GM21447 (cell line): ENCODE measurements around the gene ADARB2.

Experiments used
- ATAC-seq: cut with Tn5 transposase; IDR thresholded peaks from one replicate; pipeline ENCODE4 v1.9.1; 2021; ENCODE audit not compliant: unreplicated experiment

ADARB2 gene

DNA sequence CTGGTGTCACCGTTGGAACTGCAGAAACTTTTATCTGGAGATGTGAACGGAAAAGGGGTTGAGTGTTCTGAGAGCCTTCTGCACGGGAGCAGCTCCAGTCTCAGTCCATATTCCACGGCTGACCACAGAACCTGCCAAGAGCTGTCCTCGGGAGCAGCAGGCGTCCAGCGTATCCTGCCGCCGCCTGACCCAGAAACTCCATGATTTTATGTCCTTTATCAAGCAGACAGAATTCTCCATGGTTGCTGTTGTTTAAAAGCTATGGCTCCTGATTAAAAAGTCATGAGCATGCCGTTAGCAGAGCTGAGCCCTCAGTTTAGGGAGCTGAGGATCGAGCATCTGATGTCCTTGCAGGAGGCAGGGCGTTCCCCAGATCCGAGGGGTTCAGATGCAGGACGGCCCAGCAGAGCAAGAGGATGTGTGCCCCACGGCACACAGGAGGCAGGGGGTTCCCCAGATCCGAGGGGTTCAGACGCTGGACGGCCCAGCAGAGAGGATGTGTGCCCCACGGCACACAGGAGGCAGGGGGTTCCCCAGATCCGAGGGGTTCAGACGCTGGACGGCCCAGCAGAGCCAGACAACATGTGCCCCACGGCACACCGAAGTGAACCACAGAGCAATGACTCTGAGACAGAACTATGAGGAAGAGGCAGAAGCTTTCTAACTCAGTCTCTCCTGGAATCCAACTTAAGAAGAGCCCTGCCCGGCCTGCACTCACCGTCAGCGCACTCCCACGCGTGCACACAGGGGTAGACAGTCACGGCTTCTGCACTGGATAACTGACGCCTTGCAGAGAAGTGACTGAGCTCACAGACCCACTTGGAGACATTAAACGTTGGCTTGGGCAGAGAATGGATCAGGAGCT, 584.7 kb downstream of the ADARB2 start:
- ATAC-seq, result no peak

DNA sequence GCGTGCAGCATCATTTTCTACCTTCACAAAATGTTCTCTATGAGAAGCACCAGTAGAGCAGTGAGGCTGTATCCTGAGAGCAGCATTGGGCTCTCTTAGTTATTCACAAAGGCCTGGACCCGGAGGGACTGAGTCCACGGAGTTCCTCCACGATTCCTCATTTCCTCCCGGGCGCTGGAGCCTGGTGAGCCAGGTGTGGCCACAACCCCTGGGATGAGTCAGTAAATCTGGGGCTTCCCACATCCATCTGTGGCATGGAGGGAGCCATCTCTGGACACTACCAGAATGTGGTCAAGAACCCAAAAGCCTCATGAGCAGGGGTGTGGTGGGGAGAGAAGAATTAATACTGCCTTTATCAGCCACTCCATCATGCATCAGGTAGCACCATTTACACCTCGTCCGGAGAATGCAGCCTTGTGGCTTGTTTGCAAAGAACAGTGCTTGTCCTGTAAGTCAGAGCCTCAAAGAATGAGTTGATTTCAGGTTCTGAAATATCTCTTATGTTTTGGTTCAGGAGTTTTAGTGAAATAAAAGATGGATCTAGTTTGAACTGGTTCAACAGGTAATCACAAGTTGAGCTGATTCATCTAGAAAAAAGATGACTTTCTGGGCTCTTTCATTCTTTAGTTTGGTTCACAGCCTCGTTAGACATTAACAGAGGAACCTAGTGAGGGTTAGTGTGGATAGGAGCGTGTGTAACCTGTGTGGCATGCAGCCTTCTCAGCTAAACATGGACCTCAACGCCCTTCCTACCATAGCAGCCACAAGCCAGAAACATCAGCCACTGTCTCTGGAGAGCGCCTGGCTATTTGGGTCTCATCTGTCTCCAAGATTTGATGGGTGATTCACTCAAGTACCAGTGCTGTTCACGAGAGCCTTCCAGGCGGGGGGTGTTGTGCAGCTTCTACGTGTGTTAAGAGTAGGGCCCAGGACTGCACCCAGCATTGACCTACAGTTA, 586.0 kb downstream of the ADARB2 start:
- no peak for ATAC-seq

DNA sequence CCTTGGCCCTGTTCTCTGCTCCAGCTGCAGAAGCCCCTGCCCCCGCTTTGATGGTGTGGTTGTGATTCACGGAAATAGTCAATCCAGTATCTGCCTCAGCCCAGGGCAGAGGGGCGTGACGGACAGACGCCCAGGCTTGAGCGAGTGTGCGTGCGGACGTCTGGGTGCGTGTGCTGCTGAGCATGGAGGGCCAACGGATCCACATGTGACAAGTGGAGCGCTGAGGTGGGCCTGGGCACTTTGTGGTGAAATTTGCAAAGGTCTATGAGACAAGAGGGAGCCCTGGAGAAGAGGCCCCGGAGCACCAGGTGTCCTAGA, 586.7 kb downstream of the ADARB2 start:
- ATAC-seq, result no peak

DNA sequence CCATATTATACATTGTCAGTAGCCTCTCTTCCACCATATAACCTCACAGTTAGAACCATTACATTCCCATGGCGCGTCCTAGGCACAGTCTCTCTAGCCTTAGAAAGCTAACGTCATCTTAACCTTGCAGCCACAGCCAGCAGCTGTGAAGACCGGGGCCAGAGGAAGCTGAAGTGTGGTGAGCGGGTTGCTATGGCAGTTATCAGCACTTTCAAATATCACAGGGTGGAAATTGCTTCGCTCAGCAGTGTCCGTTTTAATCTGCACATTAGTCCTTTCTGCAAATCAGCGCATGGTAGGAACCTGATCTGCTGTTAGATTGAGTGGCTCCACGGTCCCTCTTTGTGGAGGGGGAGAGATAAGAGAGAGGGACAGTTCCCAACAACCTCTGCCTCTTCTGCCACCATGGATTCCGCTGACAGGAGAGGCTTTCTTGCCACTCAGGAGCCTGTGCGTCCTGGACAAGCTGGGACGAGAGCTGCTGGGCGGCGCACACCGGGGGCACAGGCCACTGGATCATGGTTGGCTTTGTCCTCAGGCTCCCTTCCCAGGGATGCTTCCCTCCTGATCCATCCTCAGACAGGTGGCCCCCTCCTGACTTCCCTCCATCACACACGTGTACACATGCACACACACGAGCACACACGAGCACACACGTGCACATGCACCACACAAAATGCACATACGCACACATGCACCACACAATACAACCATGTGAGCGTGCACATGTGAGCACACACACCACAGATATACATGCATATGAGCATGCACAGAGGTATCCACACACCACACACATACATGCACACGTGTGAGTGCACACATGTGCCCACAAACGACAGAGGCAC, 587.3 kb downstream of the ADARB2 start:
- no peak for ATAC-seq

DNA sequence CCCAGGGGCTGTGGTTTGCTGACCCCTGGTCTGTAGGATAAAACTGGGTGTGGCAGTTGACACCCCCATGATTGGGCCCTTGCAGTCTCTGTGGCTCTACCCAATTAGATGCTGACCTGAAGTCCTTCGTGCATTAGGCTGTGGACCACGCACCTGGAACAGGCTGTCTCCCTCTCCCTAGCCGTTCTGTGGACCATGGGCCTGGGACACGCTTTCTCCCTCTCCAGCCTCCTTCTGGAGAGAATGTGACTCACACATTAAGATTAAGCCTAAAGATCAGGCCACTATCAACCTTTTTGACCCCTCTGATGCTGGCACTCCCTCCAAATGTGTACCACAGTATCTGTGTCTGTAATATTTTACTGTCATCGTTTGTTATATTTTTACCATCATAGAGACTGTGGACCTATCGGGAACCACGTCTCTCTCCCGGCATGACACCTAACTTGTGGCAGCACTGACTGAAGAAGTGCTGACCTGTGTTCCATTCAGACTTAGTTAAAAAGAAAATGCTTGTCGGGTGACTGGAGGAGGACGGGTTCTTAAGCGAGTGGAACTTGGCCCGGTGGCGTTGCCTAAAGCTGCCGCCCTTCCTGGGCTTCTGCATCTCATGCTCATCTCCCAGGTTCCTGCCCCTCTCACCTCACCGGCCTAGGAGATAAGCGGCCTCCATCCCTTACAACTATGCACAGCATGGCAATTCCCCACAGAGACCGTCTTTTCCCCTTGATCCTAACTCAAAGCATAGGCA, 588.3 kb downstream of the ADARB2 start:
- ATAC-seq, result no peak

DNA sequence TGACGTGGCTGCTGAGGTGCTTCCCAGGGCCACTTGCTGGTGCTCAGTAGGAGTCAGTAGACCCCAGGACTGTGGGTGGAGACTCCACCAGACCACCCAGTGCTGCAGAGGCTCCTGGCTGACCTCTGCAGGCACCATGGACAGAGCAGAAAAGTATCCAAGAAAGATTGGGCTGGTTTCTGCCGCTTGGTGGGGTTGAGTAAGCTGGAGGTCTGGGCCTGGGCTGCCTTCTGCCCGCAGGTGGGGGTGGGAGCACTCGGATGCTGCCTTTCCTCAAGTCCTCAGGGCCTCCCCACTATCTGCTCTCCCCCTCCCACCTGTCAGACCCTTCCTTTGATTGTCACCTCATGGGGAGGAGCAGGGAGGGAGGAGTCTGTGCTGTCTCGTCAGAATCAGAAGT, 589.5 kb downstream of the ADARB2 start:
- no peak for ATAC-seq

DNA sequence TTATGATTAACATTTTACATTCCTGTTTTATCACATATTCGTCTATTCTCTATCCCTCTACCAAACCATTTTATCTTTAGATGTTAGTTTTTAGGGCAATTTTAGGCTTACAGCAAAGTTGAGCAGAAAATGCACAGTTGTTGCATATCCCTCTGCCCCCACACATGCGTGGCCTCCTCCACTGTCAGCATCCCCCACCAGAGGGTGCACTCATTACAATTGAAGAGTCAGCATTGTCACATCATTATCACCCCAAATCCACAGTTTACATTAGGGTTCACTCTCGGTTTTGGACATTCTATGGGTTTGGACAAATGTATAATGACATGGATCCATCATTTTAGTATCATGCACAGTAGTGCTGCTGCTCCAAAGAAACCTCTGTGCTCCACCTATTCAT, 594.7 kb downstream of the ADARB2 start:
- ATAC-seq, result no peak

DNA sequence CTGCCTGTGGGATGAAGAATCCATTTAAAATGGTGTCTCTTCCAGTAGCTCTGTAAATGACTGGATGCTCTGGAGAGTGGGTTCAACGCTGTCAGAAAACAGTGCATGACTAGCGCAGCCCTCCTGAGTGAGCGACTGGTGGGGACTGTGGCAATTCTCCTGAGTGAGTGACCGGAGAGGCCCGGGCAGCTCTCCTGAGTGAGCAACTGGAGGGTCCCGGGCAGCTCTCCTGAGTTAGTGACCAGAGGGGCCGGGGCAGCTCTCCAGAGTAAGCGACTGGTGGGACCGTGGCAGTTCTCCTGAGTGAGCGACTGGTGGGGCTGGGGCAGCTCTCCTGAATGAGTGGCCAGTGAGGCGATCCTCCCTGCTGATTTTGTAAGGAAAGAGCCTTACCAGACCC, 595.6 kb downstream of the ADARB2 start:
- no peak for ATAC-seq

DNA sequence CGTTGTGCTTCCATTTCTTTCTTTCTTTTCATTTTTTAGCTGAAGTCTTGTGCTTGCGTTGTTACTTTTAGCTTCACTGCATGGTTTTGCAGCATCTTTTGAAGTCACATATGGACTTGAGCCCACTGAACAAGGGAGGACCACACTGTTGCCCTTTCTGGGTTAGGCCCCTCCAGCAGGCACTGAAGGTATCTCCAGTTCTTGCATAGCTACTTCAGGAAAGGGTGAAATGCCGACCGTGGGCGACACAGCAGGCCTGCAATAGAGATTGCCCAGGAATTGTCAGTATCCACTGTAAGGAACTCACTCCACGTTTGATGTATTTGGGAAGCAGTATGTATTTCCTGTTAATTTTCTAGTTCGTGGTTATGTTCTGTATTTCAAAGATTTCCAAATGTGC, 596.1 kb downstream of the ADARB2 start:
- ATAC-seq, result no peak

DNA sequence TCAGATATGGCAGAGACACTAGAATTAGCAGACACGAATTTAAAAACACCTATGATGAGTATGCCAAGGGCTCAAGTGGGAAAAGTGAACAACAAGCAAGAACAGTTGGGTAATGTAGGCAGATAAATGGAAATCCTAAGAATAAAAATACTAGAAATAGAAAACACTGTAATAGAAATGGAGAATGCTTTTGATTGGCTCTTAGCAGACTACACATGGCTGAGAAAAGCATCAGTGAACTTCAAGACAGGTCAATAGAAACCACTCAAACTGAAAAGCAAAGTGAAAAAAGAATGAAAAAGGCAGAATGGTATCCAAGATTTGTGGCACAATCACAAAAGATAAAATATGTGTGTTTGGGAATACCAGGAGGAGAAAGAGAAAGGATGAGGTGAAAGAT, 598.8 kb downstream of the ADARB2 start:
- ATAC-seq, result no peak

DNA sequence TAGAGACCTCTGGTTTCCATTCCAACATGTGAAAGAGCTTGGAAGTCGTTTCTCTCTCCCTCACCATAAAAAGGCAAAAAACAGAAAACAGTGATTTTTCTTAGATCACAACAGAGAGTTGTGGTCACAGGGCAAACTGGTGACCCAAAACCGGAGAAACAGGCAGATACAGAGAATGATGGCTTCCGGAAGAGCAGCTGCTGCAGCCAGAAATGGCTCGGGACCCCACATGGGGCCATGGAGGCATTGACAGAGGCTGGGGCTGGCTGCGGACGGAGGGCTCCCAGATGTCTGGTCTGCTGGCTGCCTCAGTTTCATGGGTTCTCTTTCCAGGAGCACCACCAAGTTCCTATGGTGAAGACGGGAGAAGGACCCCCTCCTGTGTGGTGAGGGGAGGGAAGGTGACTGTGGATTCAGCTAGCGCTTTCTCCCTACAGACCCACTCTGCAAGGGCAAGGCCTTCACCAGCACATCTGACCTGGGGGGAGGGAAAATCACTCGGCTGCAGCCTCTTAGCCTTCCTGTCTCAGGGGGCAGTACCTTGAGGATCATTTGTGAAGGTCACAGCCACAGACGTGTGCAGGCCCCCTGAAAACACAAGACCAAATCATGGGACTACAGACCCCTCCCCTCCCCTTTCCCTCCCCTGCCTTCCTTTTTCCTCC, 599.7 kb downstream of the ADARB2 start:
- ATAC-seq, result no peak

DNA sequence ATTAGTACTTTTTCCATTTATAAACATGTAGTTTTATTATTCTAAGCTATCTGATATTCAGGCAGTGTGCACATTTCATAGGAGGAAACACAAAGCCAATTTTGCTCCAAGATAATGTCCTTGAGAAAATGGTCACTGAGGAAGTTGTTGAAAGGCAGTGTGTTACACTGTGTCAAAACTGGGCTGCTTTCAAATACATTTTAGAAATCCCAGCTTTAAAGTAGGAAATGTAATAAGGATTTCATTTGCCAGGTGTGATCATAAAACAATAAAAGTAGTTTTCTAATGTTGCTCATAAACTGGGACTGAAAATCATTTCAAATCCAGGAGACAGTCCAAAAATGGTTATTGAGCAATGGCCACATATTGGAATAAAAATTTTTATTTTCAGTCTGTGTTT, 601.1 kb downstream of the ADARB2 start:
- ATAC-seq, result no peak

DNA sequence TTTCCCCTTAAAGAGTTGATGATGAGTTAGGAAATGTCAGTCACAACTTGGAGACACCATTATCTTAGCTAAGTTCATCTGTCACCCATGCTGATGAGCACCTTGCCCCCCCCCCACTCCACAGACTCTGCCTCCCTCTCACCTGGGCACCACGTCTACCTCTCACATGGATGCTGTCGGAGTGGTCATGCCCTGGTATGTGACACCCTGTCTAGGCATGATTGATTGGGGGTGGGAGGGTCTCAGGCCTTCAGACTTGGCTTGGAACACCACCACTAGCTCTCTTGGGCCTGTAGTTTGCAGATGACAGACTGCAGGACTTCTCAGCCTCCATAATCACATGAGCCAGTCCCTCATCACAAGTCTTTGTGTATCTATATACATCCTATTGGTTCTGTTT, 603.2 kb downstream of the ADARB2 start:
- ATAC-seq, result no peak

DNA sequence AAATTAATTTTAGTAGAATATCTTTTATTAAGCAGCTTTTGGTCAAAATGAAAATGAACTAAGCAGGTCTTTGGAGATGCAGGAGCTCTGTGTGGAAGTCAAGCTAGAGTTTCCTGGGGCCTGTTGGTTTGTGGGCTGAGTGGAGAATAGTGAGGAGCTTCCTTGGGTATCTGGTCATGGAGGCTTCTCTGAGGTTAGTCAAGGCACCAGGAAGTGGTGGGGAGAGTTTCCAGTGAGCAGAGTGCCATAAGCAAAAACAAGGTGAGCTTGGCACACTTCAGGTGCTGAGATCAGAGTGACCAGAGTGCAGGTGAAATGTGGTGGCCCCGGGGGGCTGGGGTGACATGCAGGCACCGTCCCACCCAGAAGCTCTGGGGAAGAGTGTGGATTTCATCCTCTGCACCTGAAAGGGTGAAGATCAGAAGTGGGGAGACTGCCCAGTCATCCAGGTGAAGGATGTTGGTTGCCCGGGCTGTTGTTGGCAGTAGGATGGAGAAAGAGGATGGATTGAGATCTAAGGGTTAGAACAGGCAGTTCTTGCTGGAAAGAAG, 603.8 kb downstream of the ADARB2 start:
- no peak for ATAC-seq

DNA sequence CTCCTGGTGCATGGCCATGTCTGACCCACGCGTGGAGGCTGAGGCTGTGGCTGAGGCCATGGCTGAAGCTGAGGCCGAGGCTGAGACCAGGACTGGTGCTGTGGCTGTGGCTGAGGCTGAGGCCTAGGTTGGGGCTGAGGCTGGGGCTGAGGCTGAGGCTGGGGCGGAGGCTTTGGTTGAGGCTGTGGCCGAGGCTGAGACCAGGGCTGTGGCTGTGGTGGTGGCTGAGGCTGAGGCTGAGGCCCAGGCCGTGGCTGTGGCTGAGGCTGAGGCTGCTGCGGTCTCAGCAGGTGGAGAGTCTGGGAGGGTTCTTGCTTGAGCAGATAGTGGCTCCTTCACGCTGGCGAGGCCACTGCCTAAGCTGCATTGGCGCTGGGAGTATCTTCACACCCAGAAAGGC, 604.7 kb downstream of the ADARB2 start:
- ATAC-seq, result no peak

DNA sequence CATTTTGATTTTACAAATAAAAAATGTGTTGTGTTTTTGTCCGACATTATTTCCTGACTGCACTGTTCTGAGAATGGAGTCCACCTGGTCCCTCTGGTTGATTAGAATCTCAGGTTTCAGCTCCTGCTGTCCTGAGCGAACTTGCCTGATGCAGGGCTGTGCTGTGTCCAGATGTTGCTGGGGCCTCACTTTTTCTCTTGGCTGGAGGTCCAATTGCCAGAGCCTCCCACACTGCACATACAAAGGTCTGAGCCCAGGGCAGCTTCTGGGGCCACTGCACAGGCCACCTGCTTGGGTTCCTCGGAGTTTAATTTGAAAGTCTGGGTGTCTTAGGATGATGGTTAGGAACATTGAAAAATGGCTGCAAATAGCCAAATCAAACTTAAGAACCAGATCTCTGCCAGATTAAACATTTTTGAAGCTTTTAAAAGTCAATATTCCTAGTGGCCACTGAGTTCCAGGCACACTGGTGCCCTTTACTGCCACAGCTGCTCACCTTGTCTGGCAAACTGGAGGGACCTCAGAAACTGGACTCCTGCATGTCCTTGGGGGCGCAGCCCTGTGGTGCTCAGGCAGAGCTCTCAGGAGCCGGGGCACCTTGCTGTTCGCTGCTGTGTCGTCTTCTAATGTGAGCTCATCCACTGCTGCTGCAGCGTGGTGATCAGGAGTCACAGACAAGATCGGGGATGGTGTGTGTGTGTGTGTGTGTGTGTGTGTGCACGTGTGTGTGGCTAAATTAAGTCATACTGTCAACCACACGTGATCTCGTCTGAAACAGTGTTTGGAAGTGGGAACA, 606.1 kb downstream of the ADARB2 start:
- ATAC-seq, result no peak

DNA sequence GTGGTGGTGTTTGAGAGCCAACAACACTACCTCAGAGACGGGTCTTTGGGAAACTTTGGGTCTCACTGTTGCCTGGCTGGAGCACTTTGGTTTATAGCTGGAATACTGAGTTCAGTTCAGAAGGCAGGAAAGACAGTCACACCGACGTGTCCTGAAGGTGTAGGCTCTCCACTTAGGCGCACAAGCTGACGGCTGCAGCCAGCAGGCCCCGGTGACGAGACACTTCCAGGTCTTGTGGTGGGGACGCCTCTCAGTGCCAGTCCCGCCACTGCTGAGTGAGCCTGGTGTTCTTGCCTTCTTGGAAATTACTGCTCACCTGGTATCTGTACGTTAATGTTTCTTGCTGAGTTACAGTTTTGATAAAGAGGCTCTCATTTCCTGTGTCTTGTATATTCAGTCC, 607.1 kb downstream of the ADARB2 start:
- no peak for ATAC-seq

DNA sequence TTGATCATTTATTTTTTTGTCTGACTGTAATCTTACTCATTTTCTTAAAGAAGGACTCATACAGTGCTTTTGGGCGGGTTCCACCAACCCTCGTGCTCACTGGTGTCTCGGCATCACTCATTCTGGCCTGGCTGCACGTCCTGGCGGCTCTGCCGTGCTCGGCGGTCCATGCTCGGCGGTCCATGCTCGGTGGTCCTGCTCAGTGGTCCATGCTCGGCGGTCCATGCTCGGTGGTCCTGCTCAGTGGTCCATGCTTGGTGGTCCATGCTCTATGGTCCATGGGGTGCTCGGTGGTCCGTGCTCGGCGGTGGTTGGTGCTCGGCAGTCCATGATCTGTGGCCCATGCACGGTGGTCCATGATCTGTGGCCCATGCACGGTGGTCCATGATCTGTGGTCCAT, 608.7 kb downstream of the ADARB2 start:
- ATAC-seq, result no peak

DNA sequence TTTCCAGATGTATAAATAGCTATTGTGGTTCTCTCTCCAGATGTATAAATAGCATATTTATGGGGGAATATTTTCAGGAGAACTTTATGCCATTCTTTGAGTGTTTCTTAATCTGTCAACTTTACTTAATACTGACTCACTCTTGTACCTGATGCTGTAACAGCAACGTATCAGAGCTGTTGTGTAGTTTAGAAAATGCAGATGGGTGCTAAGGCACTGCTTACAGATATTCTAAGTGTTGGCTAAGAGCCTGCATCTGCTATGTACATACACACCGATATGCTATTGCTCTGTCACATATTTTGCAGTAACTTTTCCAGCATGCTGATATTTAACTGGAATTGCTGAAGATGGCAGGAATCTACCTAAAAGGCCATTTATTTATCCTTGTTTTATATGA, 609.2 kb downstream of the ADARB2 start:
- ATAC-seq, result no peak
